Measurements from ENCODE around the gene NCOR2. TPM values are rescaled to one million over a fixed set of nuclear protein-coding genes. Genes with fewer than 3 reads are reported as not detected.
A peak's percentile ranks its signal among the peaks of the same experiment; 100 is the strongest.
"Not testable (repeated sequence)": the region's sequence is repeated elsewhere in the genome, so short reads cannot be mapped to it uniquely, and the experiment has no call there.

The NCOR2 gene
- total and polyA plus RNA-seq, 8 donors = 27.2 to 292 (median 83.5) TPM

DNA sequence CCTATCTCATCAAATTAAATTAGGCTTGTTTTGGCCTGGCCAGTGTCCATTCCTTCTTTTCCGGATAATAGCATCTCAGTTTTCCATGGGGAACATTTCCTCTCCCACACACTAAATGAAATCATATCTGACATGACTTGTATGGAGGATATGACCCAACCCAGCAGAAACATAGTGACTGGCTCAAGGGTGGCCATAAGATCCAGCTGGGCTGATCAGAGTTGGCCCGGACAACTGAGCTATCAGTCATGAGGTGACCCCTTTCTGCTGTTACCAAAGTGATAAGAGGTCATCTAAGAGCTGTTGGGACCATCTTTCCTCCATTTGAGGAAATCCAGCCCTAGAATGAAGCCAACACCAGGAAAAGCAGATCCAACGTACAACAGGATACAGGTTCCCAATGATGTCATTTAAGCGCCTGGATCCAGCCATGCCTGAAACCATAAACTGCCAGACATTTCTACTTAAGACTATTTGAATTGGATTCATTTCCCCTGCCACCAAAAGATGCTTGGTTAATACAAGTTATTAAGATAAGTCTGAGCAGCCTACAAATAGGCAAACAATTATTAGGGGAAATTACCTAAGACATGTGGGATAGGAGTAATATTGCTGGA is 20.7 kb upstream of the NCOR2 start:
- H3K4me1 ChIP-seq = peaks cover 0 to 32% (median 11%) of the 10 kb centered on the region in 4 donors
- intact Hi-C loops (cut with DNase I; ENCODE audit: low total_unique reads) = no loop called here
- TF ChIP-seq POLR2A (IDR thresholded peaks at IDR 0.05) (no peak), EP300 (IDR thresholded peaks at IDR 0.05) (no peak), POLR2AphosphoS5 (IDR thresholded peaks at IDR 0.05) (no peak)
- TF ChIP-seq, protein P1, sequence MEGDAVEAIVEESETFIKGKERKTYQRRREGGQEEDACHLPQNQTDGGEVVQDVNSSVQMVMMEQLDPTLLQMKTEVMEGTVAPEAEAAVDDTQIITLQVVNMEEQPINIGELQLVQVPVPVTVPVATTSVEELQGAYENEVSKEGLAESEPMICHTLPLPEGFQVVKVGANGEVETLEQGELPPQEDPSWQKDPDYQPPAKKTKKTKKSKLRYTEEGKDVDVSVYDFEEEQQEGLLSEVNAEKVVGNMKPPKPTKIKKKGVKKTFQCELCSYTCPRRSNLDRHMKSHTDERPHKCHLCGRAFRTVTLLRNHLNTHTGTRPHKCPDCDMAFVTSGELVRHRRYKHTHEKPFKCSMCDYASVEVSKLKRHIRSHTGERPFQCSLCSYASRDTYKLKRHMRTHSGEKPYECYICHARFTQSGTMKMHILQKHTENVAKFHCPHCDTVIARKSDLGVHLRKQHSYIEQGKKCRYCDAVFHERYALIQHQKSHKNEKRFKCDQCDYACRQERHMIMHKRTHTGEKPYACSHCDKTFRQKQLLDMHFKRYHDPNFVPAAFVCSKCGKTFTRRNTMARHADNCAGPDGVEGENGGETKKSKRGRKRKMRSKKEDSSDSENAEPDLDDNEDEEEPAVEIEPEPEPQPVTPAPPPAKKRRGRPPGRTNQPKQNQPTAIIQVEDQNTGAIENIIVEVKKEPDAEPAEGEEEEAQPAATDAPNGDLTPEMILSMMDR (IDR thresholded peaks at IDR 0.05) = no peak
- no peak overlapping the region for H3K4me3 ChIP-seq
- DNase-seq = no peak
- WGBS, 5 donors = 81 to 92% (median 87%) methylated on average over 4 of the region's 4 CpGs
- H3K27ac ChIP-seq = peak overlapping the region in 2 of 5 donors; percentile 55 to 57
- no peaks in the 10 kb centered on the region for H3K36me3 ChIP-seq
- H3K27me3 ChIP-seq = no peaks in the 10 kb centered on the region
- H3K9me3 ChIP-seq = no peaks in the 10 kb centered on the region

DNA sequence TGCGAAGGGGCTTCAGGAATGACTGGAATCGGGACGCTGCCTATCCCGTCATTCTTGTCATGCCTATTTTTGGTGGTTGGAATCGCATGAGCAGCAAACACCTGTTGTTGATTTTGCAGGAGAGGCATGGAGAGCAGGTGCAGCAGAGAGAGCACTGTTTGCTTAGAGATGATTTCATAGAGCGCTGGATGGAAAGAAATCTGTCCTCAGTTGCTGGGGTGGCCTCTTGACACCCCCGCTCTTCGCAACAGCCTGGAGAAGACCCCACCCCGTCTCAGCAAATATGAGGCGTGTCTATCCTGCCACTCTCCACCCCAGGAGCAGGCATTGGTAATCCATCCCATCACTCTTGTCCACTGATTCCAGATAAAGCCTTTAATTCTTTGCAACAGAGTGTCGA is 19.3 kb upstream of the NCOR2 start:
- Histone ChIP-seq H3K4me1 (peaks cover 5 to 32% (median 11%) of the 10 kb centered on the region in 4 donors), H3K36me3 (no peaks in the 10 kb centered on the region), H3K27ac (peak overlapping the region in 1 of 5 donors; percentile 35), H3K27me3 (no peaks in the 10 kb centered on the region), H3K4me3 (no peak overlapping the region), H3K9me3 (no peaks in the 10 kb centered on the region)
- TF ChIP-seq POLR2A (IDR thresholded peaks at IDR 0.05) = no peak
- TF ChIP-seq POLR2AphosphoS5 (IDR thresholded peaks at IDR 0.05) = peak in 1 of 3 donors; percentile 15
- DNase-seq = peak in 1 of 2 donors; percentile 74
- 31 to 57% (median 35%) methylated on average over 11 of the region's 11 CpGs for whole genome bisulfite sequencing, 5 donors
- intact Hi-C loops (cut with DNase I; ENCODE audit: low total_unique reads) = no loop called here

DNA sequence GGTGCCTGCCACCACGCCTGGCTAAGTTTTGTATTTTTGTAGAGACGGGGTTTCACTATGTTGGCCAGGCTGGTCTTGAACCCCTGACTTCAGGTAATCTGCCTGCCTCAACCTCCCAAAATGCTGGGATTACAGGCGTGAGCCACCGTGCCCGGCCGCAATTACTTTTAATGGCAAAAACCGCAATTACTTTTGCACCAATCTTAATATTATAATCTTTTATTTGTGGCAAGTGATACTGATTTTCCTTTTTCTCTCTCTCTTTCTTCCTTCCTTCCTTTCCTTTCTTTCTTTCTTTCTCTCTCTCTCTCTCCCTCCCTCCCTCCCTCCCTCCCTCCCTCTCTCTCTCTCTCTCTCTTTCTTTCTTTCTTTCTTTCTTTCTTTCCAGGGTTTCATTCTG is 17.1 kb upstream of the NCOR2 start:
- DNase-seq; intact Hi-C loops (cut with DNase I; ENCODE audit: low total_unique reads); H3K36me3 ChIP-seq; H3K4me3 ChIP-seq; H3K27me3 ChIP-seq; H3K9me3 ChIP-seq; H3K27ac ChIP-seq: not testable (repeated sequence)
- WGBS, 5 donors = 95 to 99% (median 98%) methylated on average over 7 of the region's 7 CpGs
- peaks cover 5 to 29% (median 11%) of the 10 kb centered on the region in 4 donors for H3K4me1 ChIP-seq

DNA sequence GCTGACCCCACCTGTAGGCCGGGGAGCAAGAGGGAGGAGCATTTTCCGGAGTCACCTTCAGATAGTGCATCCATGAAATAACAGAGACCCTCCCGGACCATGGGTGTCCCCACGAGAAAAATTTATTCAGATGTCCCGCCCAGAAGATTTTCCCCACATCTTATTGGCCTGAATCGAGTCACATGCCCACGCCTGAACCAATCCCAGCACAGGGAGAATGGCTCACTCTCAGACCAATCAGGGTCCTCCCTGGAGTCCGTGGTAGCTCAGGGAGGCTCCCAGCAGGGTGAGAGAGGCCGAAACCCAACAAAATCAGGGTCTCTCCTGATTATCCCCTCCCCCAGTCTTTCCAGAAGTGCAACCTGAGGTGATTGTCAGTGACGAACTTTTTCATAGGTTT is 16.4 kb upstream of the NCOR2 start:
- H3K27me3 ChIP-seq = no peaks in the 10 kb centered on the region
- H3K9me3 ChIP-seq = no peaks in the 10 kb centered on the region
- 94 to 98% (median 95%) methylated on average over 10 of the region's 10 CpGs for WGBS, 5 donors
- H3K36me3 ChIP-seq = no peaks in the 10 kb centered on the region
- H3K27ac ChIP-seq = no peak overlapping the region
- no peak overlapping the region for H3K4me3 ChIP-seq
- H3K4me1 ChIP-seq = peaks cover 5 to 23% (median 11%) of the 10 kb centered on the region in 4 donors
- no peak for TF ChIP-seq POLR2A (IDR thresholded peaks at IDR 0.05)
- TF ChIP-seq EP300 (IDR thresholded peaks at IDR 0.05) = no peak
- TF ChIP-seq POLR2AphosphoS5 (IDR thresholded peaks at IDR 0.05) = no peak
- TF ChIP-seq, protein P1 (IDR thresholded peaks at IDR 0.05) = no peak
- intact Hi-C loops (cut with DNase I; ENCODE audit: low total_unique reads) = no loop called here
- DNase-seq = no peak

DNA sequence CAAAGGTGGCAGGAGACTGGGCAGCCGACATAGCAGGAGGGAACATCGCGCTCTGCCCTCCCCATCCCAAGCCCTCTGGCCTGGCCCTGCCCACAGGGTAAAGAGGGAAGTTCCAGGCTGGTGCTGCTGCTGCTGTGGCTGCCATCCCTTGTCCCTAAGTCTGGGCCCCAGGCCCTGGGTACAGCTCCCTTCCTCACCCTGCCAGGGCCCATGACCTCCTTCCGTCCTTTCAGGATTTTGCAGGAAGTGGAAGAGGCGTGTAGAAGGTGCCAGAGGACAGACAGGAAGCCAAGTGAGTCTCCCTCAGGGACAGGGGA is 14.7 kb upstream of the NCOR2 start:
- Histone ChIP-seq H3K4me3 (no peak overlapping the region), H3K36me3 (no peaks in the 10 kb centered on the region), H3K9me3 (peaks cover 0 to 2% (median 0%) of the 10 kb centered on the region in 4 donors), H3K27me3 (no peaks in the 10 kb centered on the region), H3K27ac (peak overlapping the region in 1 of 5 donors; percentile 19), H3K4me1 (peaks cover 5 to 18% (median 10%) of the 10 kb centered on the region in 4 donors)
- TF ChIP-seq POLR2AphosphoS5 (IDR thresholded peaks at IDR 0.05) (no peak), EP300 (IDR thresholded peaks at IDR 0.05) (no peak)
- DNase-seq = no peak
- intact Hi-C loops (cut with DNase I; ENCODE audit: low total_unique reads) = no loop called here
- WGBS, 5 donors = 33 to 58% (median 46%) methylated on average over 4 to 5 of the region's 5 CpGs
